ENCODE data around the gene SSBP1.

SSBP1 gene

DNA sequence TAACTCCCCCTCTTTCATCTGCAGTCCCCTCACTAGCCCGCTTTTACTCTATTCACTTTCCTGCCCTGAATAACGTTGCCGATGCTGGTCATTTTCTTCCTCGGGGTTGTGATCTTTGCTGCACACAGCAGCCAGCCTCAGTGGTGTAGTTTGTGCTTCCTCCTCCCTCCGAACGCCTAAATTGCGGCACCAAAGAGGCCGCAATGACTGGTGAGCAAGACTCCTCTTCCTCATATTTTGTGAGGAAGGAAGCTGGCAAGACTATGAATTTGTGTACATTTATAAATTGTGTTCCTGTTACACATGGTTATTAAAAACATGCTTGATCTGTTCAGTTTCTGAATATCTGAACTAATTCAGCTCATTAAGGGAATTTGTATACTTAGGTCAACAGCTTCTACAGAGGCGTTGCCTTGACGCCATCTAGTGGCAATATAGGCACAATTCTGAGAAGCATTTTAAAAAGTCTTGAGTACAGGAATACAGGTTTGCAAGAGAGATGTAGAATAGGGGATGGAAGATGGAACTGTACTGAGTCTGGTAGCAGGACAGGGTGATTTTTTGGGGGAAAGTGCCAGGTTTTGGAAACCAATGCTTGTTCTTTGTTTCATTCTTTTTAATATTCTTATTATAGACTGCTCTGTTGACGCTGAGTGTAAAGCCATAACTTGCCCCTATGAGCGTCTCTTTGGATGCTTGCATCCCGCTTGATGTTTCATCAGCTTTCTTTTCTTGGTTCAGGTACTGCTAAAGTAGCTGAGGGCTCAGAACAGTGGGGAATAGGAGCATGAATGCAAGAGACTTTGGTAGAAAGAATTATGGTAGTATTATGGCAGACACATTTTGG lies 47.8 kb downstream of the SSBP1 start:
- DNase-seq, result no peak

DNA sequence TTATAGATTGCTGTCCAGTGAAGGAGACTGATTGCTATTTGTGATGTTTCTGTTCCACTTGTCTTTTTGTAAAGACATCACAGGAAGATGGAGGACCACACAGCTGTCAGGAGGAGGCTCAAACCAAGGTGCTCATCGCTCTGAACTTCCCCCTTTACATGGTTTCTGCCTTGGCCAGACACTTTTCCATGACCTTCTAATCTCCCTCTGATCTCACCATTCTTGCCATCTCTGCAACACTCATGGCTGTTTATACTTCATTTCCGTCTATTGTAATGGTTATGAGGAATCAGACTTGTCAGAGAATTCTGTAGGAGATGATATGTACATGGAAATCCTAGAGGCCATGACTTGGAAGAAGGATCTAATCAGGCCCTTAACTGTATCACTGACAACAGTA lies 50.1 kb downstream of the SSBP1 start:
- DNase-seq, result no peak

DNA sequence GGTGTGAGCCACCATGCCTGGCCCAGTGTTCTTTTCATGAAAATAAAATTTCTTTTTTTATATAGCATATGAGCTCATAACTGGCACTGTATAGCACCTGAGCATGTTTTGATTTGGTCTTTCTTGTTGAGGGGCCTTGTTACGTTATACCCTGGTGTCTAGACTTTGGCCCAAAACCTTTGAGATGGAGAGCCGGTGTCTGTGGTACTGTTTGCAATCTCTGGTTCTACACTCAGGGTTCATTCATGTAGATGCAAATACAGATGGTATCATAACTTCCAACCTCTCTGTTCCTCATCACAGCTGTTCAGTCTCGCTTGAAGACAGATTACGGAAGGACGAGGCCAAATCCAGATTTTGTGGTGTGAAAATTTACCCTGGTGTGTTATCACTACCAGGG lies 51.8 kb downstream of the SSBP1 start, which contains the start of gene TAS2R5:
Gene TAS2R5 (plus strand): TSS at position 301 of the 400 bp plus-strand sequence. CDS start 145 bp downstream, outside the sequence.
- DNase-seq, result no peak

DNA sequence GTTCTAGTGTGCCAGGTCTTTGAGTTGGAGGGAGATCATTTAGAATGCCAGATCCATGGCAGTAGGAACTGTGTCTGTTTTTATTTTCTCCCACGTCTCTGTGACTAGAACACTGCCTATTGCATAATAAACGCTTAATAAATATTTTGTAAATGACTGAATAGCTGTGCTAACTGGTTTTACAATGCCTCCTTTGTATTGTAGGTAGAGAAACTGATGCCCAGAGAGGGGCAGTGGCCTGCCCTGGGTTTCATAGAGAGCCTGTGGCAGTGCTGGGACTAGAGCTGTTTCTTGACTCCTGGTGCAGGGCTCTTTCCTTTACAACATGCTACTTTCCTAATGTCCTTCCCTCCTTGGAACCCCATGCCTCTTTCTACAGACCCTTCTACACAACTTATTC lies 54.4 kb downstream of the SSBP1 start:
- no peak for DNase-seq

Measured in cerebellar nuclear complex (tissue), 1 donor.